IPS-18a (cell line): ENCODE data around the gene ERMP1.
"Not testable (repeated sequence)": the region's sequence is repeated elsewhere in the genome, so short reads cannot be mapped to it uniquely, and the experiment has no call there.

Experiments
- H3K27ac ChIP-seq: one replicate; pipeline ENCODE4 v1.5.1; 2013; ENCODE audit warnings: low read length
- H3K27me3 ChIP-seq: one replicate; pipeline ENCODE4 v1.6.1; 2013; ENCODE audit warnings: mild to moderate bottlenecking, low read length; ENCODE audit not compliant: control insufficient read depth, insufficient read depth
- H3K36me3 ChIP-seq: one replicate; pipeline ENCODE4 v1.6.1; 2013; ENCODE audit warnings: low read depth, low read length; ENCODE audit not compliant: control insufficient read depth
- H3K4me1 ChIP-seq: one replicate; pipeline ENCODE4 v1.6.1; 2013; ENCODE audit warnings: low read depth, low read length; ENCODE audit not compliant: control insufficient read depth
- H3K4me3 ChIP-seq: one replicate; pipeline ENCODE4 v1.5.1; 2013; ENCODE audit warnings: low read length
- H3K9ac ChIP-seq: one replicate; pipeline ENCODE4 v1.6.1; 2013; ENCODE audit warnings: mild to moderate bottlenecking, low read length, moderate library complexity
- H3K9me3 ChIP-seq: one replicate; pipeline ENCODE4 v1.6.1; 2013; ENCODE audit warnings: low read depth, low read length; ENCODE audit not compliant: control insufficient read depth

ERMP1 gene

GRCh38 chr9:5832538-5833529 lies at the start of gene ERMP1:
TSS of gene ERMP1 (minus strand) at chr9:5833117. CDS start at chr9:5833027, 90 bp downstream.
- H3K36me3 ChIP-seq = peaks cover 5% of the 10 kb centered on the region
- no peak within 1 kb of the TSS for H3K27ac ChIP-seq
- H3K9me3 ChIP-seq = no peaks in the 10 kb centered on the region
- H3K27me3 ChIP-seq = peaks cover 11% of the 10 kb centered on the region
- H3K4me1 ChIP-seq = peaks cover 12% of the 10 kb centered on the region
- peak within 1 kb of the TSS; percentile 51 for H3K9ac ChIP-seq
- peak within 1 kb of the TSS; percentile 74 for H3K4me3 ChIP-seq

DNA sequence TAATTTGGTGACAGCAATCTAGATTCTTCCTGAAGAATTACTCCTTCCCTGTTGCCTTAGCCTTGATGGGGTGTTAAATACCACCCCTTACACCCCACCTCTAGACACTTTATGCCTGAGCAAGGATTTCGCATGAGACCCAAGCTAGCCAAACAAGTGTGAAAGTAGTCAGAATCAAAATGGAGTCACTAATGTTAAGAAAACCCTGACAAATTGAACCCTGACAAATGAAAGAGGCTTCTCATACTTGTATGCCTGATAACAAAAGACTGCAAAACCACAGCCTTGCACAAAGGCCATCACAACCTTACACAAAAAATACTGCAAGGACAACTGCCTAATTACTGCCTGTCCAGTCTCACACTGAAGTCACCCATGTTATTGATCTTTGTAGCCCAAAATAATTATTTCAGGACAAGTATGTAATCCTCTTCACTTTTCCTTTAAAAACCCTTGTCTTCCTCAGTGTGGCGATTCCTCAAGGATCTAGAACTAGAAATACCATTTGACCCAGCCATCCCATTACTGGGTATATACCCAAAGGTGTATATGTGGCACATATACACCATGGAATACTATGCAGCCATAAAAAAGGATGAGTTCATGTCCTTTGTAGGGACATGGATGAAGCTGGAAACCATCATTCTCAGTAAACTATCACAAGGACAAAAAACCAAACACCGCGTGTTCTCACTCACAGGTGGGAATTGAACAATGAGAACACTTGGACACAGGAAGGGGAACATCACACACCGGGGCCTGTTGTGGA lies 49.5 kb upstream of the ERMP1 start:
- H3K9ac ChIP-seq, H3K27ac ChIP-seq, H3K36me3 ChIP-seq, H3K27me3 ChIP-seq, H3K9me3 ChIP-seq, H3K4me1 ChIP-seq, H3K4me3 ChIP-seq: not testable (repeated sequence)

DNA sequence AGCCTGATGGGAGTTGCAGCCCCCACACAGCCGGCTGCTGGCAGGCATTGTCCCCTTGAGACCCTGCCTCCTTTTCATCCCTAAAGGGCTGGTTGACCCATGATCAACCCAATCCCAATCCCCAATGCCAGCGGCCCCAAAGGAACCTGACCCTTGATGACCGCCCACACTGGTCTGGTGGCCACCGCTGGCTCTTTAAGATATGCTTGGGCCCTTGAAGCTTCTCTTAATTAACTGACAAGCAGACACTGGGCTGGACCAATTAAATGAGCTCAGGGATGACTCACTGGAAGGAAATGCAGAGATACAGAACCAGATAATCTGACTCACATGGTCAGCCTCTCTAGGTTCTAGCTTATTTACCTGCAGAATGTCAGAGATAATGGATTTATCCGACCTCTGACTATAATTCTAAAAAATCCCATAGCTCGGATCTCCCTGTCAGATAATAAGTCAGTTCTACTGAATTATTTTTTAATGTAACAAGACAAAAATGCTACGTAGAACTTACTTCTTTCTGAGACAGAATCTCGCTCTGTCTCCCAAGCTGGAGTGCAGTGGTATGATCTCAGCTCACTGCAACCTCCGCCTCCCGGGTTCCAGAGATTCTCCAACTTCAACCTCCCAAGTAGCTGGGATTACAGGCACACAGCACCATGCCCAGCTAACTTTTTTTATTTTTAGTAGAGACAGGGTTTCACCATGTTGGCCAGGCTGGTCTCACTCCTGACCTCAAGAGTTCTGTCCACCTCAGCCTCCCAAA lies 46.7 kb upstream of the ERMP1 start:
- Histone ChIP-seq H3K27me3 (no peaks in the 10 kb centered on the region), H3K36me3 (no peaks in the 10 kb centered on the region), H3K4me3 (no peak overlapping the region), H3K4me1 (no peaks in the 10 kb centered on the region), H3K9me3 (no peaks in the 10 kb centered on the region), H3K27ac (no peak overlapping the region), H3K9ac (no peak overlapping the region)

DNA sequence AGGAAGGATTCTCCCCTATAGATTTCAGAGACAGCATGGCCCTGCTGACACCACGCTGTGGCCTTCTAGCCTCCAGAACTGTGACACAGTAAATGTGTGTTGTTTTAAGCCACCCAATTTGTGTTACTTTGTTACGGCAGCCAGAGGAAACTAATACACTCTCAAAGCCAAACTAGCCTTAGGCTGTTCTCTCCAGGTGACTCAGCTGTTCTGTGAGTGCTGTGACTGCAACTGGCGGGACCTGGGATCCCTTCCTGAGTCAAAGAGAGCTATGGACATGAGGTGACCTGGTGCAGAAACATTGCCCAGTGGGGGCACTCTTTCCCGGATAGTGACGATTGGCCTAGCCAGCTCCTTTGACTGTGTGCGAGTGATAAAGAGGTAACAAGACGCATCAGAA lies 43.8 kb upstream of the ERMP1 start:
- Histone ChIP-seq H3K36me3 (no peaks in the 10 kb centered on the region), H3K27me3 (no peaks in the 10 kb centered on the region), H3K4me1 (no peaks in the 10 kb centered on the region), H3K27ac (no peak overlapping the region), H3K9ac (no peak overlapping the region), H3K4me3 (no peak overlapping the region), H3K9me3 (no peaks in the 10 kb centered on the region)

DNA sequence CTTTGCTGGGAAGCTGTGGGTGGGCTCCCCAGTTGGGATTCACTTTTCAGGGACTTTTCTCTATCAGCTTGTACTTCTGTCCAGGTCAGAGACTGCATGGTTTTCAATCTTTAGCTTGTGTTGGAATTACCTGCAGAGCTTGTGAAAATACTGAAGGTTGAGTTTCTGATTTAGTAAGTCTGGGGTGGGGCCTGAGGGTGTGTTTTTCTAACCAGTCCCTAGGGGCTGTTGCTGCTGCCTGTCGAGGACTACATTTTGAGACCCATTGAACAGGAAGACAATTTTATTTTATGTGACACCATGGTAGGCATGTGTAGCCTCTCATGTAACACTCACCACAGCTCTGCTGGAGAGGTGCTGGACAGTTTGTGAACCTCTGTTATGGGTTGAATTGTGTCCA lies 43.1 kb upstream of the ERMP1 start:
- Histone ChIP-seq H3K36me3 (no peaks in the 10 kb centered on the region), H3K27me3 (no peaks in the 10 kb centered on the region), H3K9me3 (no peaks in the 10 kb centered on the region), H3K9ac (no peak overlapping the region), H3K4me3 (no peak overlapping the region), H3K4me1 (no peaks in the 10 kb centered on the region), H3K27ac (no peak overlapping the region)

- Histone ChIP-seq H3K36me3 (no peaks in the 10 kb centered on the region), H3K4me3 (no peak overlapping the region), H3K9ac (no peak overlapping the region), H3K9me3 (no peaks in the 10 kb centered on the region), H3K27ac (no peak overlapping the region), H3K4me1 (no peaks in the 10 kb centered on the region), H3K27me3 (no peaks in the 10 kb centered on the region)
Observed at GRCh38 chr9:5874048-5874447, 41.1 kb upstream of the ERMP1 start.

DNA sequence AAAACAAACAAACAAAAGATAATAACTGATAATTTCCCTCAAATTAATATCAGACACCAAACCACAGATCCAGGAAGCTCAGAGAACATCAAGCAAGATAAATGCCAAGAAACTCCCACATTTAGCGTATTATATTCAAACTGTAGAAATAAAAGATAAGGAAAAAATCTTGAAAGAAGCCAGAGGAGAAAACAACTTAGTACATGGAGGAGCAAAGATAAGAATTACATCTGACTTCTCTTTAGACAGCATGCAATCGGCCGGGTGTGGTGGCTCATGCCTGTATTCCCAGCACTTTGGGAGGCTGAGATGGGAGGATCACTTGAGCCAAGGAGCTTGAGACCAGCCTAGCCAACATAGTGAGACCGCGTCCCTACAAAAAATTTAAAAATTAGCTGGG lies 40.5 kb upstream of the ERMP1 start:
- no peaks in the 10 kb centered on the region for H3K36me3 ChIP-seq
- no peaks in the 10 kb centered on the region for H3K4me1 ChIP-seq
- H3K4me3 ChIP-seq = no peak overlapping the region
- no peaks in the 10 kb centered on the region for H3K9me3 ChIP-seq
- no peak overlapping the region for H3K9ac ChIP-seq
- no peak overlapping the region for H3K27ac ChIP-seq
- H3K27me3 ChIP-seq = no peaks in the 10 kb centered on the region

DNA sequence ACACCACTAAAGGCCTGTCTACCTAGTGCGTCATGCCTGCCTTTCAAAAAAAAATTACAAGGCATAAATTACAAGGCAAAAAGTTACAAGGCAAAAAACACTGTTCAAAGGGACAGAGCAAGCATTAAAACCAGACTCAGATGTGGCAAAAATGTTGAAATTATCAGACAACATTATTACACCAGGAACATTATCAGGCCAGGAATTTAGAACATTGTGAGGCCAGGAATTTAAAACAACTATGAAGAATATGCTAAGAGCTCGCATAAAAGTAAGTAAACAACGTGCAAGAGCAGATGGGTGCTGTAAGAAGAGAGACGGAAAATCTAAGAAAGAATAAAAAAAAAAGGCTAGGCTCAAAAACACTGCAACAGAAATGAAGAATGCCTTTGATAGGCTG lies 39.6 kb upstream of the ERMP1 start:
- no peak overlapping the region for H3K27ac ChIP-seq
- H3K4me1 ChIP-seq = no peaks in the 10 kb centered on the region
- no peaks in the 10 kb centered on the region for H3K36me3 ChIP-seq
- no peaks in the 10 kb centered on the region for H3K9me3 ChIP-seq
- no peak overlapping the region for H3K4me3 ChIP-seq
- H3K9ac ChIP-seq = no peak overlapping the region
- no peaks in the 10 kb centered on the region for H3K27me3 ChIP-seq

GRCh38 chr9:5871785-5872184 lies 38.9 kb upstream of the ERMP1 start:
- H3K4me1 ChIP-seq = no peaks in the 10 kb centered on the region
- H3K9me3 ChIP-seq = no peaks in the 10 kb centered on the region
- H3K27me3 ChIP-seq = no peaks in the 10 kb centered on the region
- no peaks in the 10 kb centered on the region for H3K36me3 ChIP-seq
- H3K9ac ChIP-seq = no peak overlapping the region
- no peak overlapping the region for H3K27ac ChIP-seq
- H3K4me3 ChIP-seq = no peak overlapping the region

GRCh38 chr9:5870691-5871090 lies 37.8 kb upstream of the ERMP1 start:
- Histone ChIP-seq H3K4me3 (no peak overlapping the region), H3K4me1 (peaks cover 3% of the 10 kb centered on the region), H3K27ac (no peak overlapping the region), H3K27me3 (no peaks in the 10 kb centered on the region), H3K36me3 (no peaks in the 10 kb centered on the region), H3K9ac (no peak overlapping the region), H3K9me3 (no peaks in the 10 kb centered on the region)

DNA sequence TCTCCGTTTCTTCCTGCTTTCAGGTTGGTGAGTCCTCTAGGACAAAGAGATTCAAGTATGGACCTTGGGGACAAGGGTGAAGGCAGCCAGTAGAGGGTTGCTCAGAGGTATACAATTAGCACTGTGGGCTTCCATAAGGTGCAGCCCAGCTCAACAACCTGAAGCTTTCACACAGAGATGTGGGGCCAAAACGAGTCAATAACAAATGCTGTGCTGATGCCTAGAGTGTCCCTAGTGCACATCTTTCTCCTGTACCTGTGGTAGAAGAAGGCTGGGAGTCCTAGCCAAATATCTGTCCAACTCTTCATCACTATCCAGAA lies 37.1 kb upstream of the ERMP1 start:
- Histone ChIP-seq H3K4me3 (no peak overlapping the region), H3K27ac (no peak overlapping the region), H3K4me1 (peaks cover 3% of the 10 kb centered on the region), H3K9me3 (no peaks in the 10 kb centered on the region), H3K9ac (no peak overlapping the region), H3K27me3 (no peaks in the 10 kb centered on the region), H3K36me3 (no peaks in the 10 kb centered on the region)
